ENCODE measurements around the gene ACSM4.
"Not testable (repeated sequence)": the region's sequence is repeated elsewhere in the genome, so short reads cannot be mapped to it uniquely, and the experiment has no call there.

Gene ACSM4

GRCh38 chr12:7303772-7304171 lies at the start of gene ACSM4:
Gene ACSM4 (plus strand): TSS chr12:7304072. CDS start chr12:7304332, 260 bp downstream.
- no peak for DNase-seq

- DNase-seq: no peak
Observed at GRCh38 chr12:7259060-7259459, 44.8 kb upstream of the ACSM4 start.

GRCh38 chr12:7264538-7264937 lies 39.3 kb upstream of the ACSM4 start:
- no peak for DNase-seq

GRCh38 chr12:7265251-7265650 lies 38.6 kb upstream of the ACSM4 start:
- no peak for DNase-seq

- DNase-seq: no peak
Observed at GRCh38 chr12:7269273-7269672, 34.6 kb upstream of the ACSM4 start.

DNA sequence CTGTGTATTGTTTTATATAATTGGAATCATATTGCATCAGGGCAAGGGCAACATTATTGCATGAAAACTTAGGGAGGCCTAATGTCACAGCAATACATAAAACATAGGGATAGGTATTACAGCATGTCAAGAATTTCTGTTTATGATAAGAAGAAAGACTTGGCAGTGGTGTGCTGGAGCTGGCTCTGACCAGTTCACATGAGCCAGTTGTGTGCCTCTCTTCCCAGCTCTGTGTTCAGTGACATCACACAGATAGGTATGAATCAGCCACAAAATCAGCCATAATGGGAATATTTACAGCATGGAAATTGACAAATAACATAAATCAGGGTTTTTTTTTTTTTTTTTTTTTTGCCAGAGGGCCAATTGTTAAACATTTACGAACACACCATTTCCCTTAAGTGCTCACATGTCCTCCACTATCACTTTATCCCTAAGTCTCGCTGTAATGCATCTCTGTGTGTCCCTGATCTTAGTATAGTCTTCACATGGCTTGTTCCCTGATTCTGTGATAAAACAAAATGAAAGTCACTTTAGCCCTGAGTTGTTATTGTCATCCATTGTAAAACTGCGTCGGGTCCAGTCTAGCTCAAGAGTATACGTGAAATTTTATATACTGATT lies 31.9 kb upstream of the ACSM4 start:
- no peak for DNase-seq

DNA sequence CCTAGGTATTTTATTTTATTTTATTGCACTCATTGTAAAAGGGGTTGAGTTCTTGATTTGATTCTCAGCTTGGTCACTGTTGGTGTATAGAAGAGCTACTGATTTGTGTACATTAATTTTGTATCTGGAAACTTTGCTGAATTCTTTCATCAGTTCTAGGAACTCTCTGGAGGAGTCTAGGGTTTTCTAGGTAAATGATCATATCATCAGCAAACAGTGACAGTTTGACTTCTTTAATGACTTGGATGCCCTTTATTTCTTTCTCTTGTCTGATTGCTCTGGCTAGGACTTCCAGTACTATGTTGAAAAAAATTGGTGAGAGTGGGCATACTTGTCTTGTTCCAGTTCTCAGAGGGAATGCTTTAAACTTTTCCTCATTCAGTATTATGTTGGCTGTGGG lies 28.4 kb upstream of the ACSM4 start:
- DNase-seq: not testable (repeated sequence)

GRCh38 chr12:7282844-7283243 lies 21.0 kb upstream of the ACSM4 start:
- no peak for DNase-seq

DNA sequence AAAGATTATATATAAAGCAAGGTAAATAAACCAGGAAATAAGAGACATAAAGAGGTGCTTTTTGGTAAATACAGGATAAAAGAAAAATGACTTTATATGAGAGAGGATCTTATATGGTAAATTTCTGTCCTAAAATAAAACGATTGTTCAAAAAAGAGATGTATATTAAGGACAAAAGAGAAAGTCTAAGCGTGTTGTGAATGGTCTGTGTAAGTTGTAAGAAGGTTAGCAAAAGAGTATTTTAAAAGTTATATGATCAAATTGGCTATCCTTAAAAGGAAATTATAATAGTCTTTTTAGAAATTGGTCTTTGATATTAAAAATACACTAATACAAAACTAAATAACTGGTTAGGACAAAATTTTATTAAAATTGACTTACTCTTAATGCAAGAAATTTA lies 14.1 kb upstream of the ACSM4 start:
- no peak for DNase-seq

DNA sequence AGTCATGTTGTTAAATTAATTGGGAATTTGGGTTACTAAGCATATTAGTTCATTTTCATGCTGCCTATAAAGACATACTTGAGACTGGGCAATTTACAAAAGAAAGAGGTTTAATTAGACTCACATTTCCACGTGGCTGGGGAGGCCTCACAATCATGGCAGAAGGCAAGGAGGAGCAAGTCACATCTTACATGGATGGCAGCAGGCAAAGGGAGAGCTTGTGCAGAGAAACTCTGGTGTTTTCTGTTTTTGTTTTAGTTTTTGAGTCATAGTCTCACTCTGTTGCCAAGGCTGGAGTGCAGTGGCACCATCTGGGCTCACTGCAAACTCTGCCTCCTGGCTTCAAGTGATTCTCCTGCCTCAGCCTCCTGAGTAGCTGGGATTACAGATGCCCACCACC lies 13.3 kb upstream of the ACSM4 start:
- DNase-seq: not testable (repeated sequence)

GRCh38 chr12:7292300-7292699 lies 11.6 kb upstream of the ACSM4 start:
- no peak for DNase-seq

DNA sequence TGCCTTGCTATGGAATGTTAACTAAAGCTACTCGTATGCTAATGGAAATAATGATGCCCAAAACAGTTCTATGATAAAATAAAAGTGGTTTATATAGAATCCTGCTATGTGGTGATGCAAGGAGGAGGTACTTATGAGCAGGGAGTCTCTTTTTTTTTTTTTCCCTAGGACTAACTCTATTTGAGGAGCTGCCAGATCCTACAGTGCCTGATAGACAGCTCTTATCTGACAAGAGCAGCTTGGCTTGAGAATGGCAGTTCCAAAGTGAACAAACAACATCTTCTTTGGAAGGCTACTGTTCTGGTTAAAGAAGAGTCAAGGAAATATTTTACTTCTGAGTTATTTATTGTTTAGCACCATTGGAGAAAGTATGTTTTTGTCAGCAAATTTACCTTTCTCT lies 10.2 kb upstream of the ACSM4 start:
- no peak for DNase-seq

DNA sequence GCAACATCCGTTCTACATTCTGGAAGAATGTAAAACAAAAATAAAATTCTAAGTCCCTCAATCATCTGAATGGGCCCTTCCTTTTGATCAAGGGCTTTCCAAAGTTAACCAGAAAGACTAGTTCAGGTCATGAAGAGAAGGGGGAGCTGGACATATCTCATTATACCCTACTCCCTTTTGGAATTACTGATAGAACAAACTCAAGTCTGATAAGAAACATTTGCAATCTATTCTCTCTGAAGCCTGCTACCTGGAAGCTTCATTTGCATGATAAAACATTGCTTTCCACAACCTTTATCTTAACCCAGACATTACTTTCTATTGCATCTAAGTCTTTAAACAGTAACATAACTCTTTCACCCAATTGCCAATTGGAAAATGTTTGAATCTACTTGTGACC lies 8.3 kb upstream of the ACSM4 start:
- DNase-seq: no peak

GRCh38 chr12:7297865-7298264 lies 6.0 kb upstream of the ACSM4 start:
- DNase-seq: no peak

GRCh38 chr12:7302266-7302986 lies 1.4 kb upstream of the ACSM4 start:
- DNase-seq: no peak

GRCh38 chr12:7303230-7303629 lies 642 bp upstream of the ACSM4 start:
- DNase-seq: no peak

GRCh38 chr12:7304456-7304855 lies 584 bp downstream of the ACSM4 start:
- DNase-seq: no peak

- no peak for DNase-seq
Observed at GRCh38 chr12:7310070-7310469, 6.2 kb downstream of the ACSM4 start.

- no peak for DNase-seq
Observed at GRCh38 chr12:7319930-7320329, 16.1 kb downstream of the ACSM4 start.

DNA sequence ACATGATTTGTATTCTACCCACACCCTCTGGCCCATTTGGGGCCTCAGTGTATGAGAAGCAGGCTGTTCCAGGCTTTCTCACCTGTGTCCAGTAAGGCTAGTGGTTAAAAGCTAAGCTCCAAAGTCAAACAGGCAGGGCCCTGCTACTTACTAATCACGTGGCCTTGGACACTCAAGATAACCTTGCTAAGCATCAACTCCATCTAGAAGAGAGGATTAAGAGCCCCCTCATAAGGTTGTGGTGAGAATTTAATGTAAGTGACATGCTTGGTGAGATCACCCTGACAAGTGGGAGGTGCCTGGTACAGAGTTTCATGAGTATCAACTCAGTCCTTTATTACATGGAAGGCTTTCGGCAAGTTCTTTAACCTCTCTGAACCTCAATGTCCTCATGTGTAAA lies 17.8 kb downstream of the ACSM4 start:
- no peak for DNase-seq

- DNase-seq: no peak
Observed at GRCh38 chr12:7322599-7322998, 18.7 kb downstream of the ACSM4 start.

DNA sequence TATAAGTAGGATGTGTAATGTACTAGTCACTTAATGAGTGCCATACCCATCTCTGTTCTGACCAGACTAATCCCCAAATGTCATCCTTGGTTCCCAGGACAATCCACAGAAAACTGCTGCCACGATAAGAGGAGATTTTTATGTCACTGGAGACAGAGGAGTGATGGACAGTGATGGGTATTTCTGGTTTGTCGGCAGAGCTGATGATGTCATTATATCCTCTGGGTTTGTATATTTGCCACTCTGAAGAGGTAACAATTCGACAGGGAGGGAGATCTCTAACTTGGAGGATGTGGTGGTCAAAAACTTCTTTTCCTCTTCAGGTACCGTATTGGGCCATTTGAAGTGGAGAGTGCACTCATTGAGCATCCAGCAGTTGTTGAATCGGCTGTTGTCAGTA lies 20.3 kb downstream of the ACSM4 start:
- no peak for DNase-seq

DNA sequence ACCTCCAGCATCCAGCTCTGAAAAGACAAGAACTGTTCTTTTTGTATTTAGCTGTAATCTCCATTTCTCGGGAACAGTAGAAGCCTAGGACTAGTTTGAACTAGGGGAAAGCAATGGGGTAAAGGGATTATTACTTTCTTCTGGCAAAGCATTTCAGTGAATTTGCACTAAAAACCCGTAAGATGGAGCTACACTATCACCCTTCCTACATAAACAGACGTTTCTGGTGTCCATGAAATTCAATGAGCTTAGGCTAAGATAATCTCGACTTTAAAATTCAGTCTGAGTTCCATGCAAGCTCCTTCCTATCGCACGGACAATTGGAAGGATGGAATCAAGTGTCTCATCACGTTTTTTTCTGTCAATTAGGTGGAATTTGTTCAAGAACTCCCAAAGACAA lies 24.0 kb downstream of the ACSM4 start:
- DNase-seq: no peak

DNA sequence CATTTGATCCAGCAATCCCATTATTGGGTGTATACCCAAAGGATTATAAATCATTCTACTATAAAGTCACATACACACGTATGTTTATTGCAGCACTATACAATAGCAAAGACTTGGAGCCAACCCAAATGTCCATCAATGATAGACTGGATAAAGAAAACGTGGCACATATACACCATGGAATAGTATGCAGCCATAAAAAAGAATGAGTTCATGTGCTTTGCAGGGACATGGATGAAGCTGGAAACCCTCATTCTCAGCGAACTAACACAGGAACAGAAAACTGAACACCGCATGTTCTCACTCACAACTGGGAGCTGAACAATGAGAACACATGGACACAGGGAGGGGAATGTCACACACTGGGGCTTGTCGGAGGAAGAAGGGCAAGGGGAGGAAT lies 33.9 kb downstream of the ACSM4 start:
- not testable (repeated sequence) for DNase-seq

DNA sequence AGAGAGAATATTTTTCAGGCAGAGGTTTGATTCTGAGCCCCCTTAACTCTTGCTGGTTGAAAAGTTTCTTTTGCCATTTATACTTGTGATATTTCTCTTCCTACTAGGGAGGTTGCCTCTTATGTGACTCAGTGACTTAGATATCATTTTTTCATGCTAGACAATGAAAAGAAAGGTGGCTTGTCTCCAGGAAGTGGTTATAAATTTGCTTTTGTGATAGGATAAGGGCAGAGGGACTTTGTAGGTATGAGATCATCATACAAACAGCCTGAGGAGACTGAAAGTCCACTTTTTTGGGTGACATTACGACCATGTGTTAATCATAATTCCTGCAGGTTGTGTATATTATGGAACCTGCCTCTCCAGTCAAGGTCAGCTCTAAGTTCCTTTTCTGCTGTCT lies 35.8 kb downstream of the ACSM4 start:
- DNase-seq: no peak

Measured in activated CD4-positive, alpha-beta T cell treated with anti-CD3 and anti-CD28 coated beads for 48 hours (primary cell).